H9 (cell line): ENCODE results near the gene ACKR3. TPM values are rescaled to one million over a fixed set of nuclear protein-coding genes. Genes with fewer than 3 reads are reported as not detected.

Experiments
- DNase-seq: peaks from one replicate; pipeline ENCODE4 v3.0.0-alpha.2; 2017
- H2AFZ ChIP-seq: one replicate; pipeline ENCODE4 v1.6.1; 2013; ENCODE audit warnings: mild to moderate bottlenecking, low read length, control low read depth, moderate library complexity
- H2AK5ac ChIP-seq: 2 replicates; pipeline ENCODE4 v1.6.1; 2013; ENCODE audit warnings: low read length, control low read depth, mixed read lengths; ENCODE audit not compliant: insufficient read length
- H2BK120ac ChIP-seq: one replicate; pipeline ENCODE4 v1.6.1; 2013; ENCODE audit warnings: low read depth, mild to moderate bottlenecking, low read length, control low read depth, inconsistent platforms; ENCODE audit not compliant: poor library complexity, severe bottlenecking
- H2BK12ac ChIP-seq: 2 replicates; pipeline ENCODE4 v1.6.1; 2013; ENCODE audit warnings: low read length, control low read depth, mixed read lengths, low read depth; ENCODE audit not compliant: insufficient read length
- H2BK15ac ChIP-seq: 2 replicates; pipeline ENCODE4 v1.6.1; 2013; ENCODE audit warnings: low read depth, low read length, control low read depth
- H2BK20ac ChIP-seq: one replicate; pipeline ENCODE4 v1.6.1; 2013; ENCODE audit warnings: low read depth, mild to moderate bottlenecking, low read length, control low read depth, inconsistent platforms; ENCODE audit not compliant: poor library complexity, severe bottlenecking
- H2BK5ac ChIP-seq: 2 replicates; pipeline ENCODE4 v1.6.1; 2013; ENCODE audit warnings: low read length, control low read depth, mixed read lengths; ENCODE audit not compliant: insufficient read length
- H3K14ac ChIP-seq: 2 replicates; pipeline ENCODE4 v1.6.1; 2013; ENCODE audit warnings: low read length, control low read depth; ENCODE audit not compliant: insufficient read depth
- H3K18ac ChIP-seq: 2 replicates; pipeline ENCODE4 v1.6.1; 2013; ENCODE audit warnings: low read depth, mild to moderate bottlenecking, mixed read lengths, low read length, control low read depth; ENCODE audit not compliant: insufficient read length
- H3K23ac ChIP-seq: 2 replicates; pipeline ENCODE4 v1.6.1; 2013; ENCODE audit warnings: low read length, control low read depth, mixed read lengths, low read depth; ENCODE audit not compliant: insufficient read length
- H3K23me2 ChIP-seq: 2 replicates; pipeline ENCODE4 v1.6.1; 2013; ENCODE audit warnings: low read depth, mild to moderate bottlenecking, mixed read lengths, low read length, control low read depth; ENCODE audit not compliant: insufficient read length, poor library complexity, severe bottlenecking
- H3K27ac ChIP-seq: 2 replicates; pipeline ENCODE4 v1.5.1; 2013; ENCODE audit warnings: low read length, control low read depth, mixed read lengths, low read depth; ENCODE audit not compliant: insufficient read length
- H3K27me3 ChIP-seq: 2 replicates; pipeline ENCODE4 v1.6.1; 2013; ENCODE audit warnings: low read length, control low read depth, inconsistent platforms; ENCODE audit not compliant: insufficient read depth
- H3K4ac ChIP-seq: 2 replicates; pipeline ENCODE4 v1.6.1; 2013; ENCODE audit warnings: low read depth, mild to moderate bottlenecking, control low read depth, inconsistent platforms, low read length, moderate library complexity
- H3K4me1 ChIP-seq: 2 replicates; pipeline ENCODE4 v1.6.1; 2013; ENCODE audit warnings: low read length, control low read depth, inconsistent platforms; ENCODE audit not compliant: insufficient read depth
- H3K4me2 ChIP-seq: 2 replicates; pipeline ENCODE4 v1.6.1; 2013; ENCODE audit warnings: low read length, control low read depth, mixed read lengths; ENCODE audit not compliant: insufficient read length, insufficient read depth
- H3K56ac ChIP-seq: 2 replicates; pipeline ENCODE4 v1.6.1; 2013; ENCODE audit warnings: low read depth, mild to moderate bottlenecking, mixed read lengths, low read length, control low read depth; ENCODE audit not compliant: insufficient read length
- H3K79me1 ChIP-seq: 2 replicates; pipeline ENCODE4 v1.6.1; 2013; ENCODE audit warnings: low read depth, mild to moderate bottlenecking, moderate library complexity, low read length, control low read depth, inconsistent platforms; ENCODE audit not compliant: insufficient read depth, poor library complexity, severe bottlenecking
- H3K79me2 ChIP-seq: 2 replicates; pipeline ENCODE4 v1.6.1; 2013; ENCODE audit warnings: low read length, control low read depth, inconsistent platforms; ENCODE audit not compliant: insufficient read depth
- H3K9ac ChIP-seq: 2 replicates; pipeline ENCODE4 v1.6.1; 2013; ENCODE audit warnings: low read length, control low read depth, mixed read lengths; ENCODE audit not compliant: insufficient read length; ENCODE audit errors: extremely low read depth
- H3K9me3 ChIP-seq: one replicate; pipeline ENCODE4 v1.6.1; 2013; ENCODE audit warnings: low read depth, low read length, inconsistent platforms; ENCODE audit not compliant: control insufficient read depth
- H3T11ph ChIP-seq: one replicate; pipeline ENCODE4 v1.6.1; 2013; ENCODE audit warnings: mild to moderate bottlenecking, low read length, control low read depth, inconsistent platforms
- H4K20me1 ChIP-seq: one replicate; pipeline ENCODE4 v1.6.1; 2013; ENCODE audit not compliant: control insufficient read depth, insufficient read length, insufficient read depth
- H4K5ac ChIP-seq: 2 replicates; pipeline ENCODE4 v1.6.1; 2013; ENCODE audit warnings: low read depth, mild to moderate bottlenecking, mixed read lengths, low read length, control low read depth; ENCODE audit not compliant: insufficient read length
- H4K8ac ChIP-seq: replicated peaks from 2 replicates; pipeline ENCODE4 v1.6.1; 2013; ENCODE audit warnings: low read length, control low read depth, mixed read lengths, low read depth; ENCODE audit not compliant: insufficient read length
- H4K91ac ChIP-seq: 2 replicates; pipeline ENCODE4 v1.6.1; 2013; ENCODE audit warnings: low read depth, mild to moderate bottlenecking, moderate library complexity, mixed read lengths, low read length, control low read depth; ENCODE audit not compliant: insufficient read length
- H3K27ac Mint-ChIP-seq, 3 experiments: 2 replicates in 2 of 3; 3 replicates in 1 of 3; pipeline ENCODE4 v1.8.0; 2020 to 2021; ENCODE audit warnings: mixed read lengths in 3 of 3, mild to moderate bottlenecking in 1 of 3, moderate library complexity in 1 of 3
- H3K27me3 Mint-ChIP-seq: 2 replicates; pipeline ENCODE4 v1.8.0; 2021; ENCODE audit warnings: low read depth, mild to moderate bottlenecking, moderate library complexity, mixed read lengths
- H3K36me3 Mint-ChIP-seq, 3 experiments: 2 replicates in 2 of 3; 3 replicates in 1 of 3; pipeline ENCODE4 v1.8.0; 2020 to 2021; ENCODE audit warnings: low read depth in 3 of 3, mixed read lengths in 3 of 3; ENCODE audit not compliant: insufficient read depth in 1 of 3
- H3K4me1 Mint-ChIP-seq, 2 experiments: 2 replicates each; pipeline ENCODE4 v1.8.0; 2020; ENCODE audit warnings: mixed read lengths in 2 of 2
- H3K4me3 Mint-ChIP-seq, 2 experiments: 2 replicates in 1 of 2; 3 replicates in 1 of 2; pipeline ENCODE4 v1.8.0; 2020 to 2021; ENCODE audit warnings: mild to moderate bottlenecking in 2 of 2, mixed read lengths in 2 of 2, moderate library complexity in 1 of 2
- H3K9me3 Mint-ChIP-seq, 2 experiments: 2 replicates in 1 of 2; 3 replicates in 1 of 2; pipeline ENCODE4 v1.8.0; 2020; ENCODE audit warnings: mild to moderate bottlenecking in 2 of 2, mixed read lengths in 2 of 2, moderate library complexity in 1 of 2
- WGBS: extraction: QIAGEN DNeasy Blood & Tissue Kit; methylation state at CpG from one replicate; pipeline ENCODE4 v1.1.7; 2013; ENCODE audit warnings: missing lambda C conversion rate, low lambda C conversion rate, mixed read lengths; ENCODE audit not compliant: insufficient read length; ENCODE audit errors: extremely low coverage; 5-methylcytosine and 5-hydroxymethylcytosine counted together
- total RNA-seq: library from RNA; stranded (reverse); gene quantifications from 2 replicates; pipeline ENCODE4 v1.2.1, GENCODE V29; 2021
- TF ChIP-seq, protein P1 (sequence below): fragments of 200-600 bp; sonication (generic); conservative IDR thresholded peaks from 3 replicates; pipeline ENCODE4 v1.8.0; 2021; ENCODE audit warnings: antibody characterized with exemption, mild to moderate bottlenecking

ACKR3 gene
- total RNA-seq, 1 experiment from 2014 or later, result 0.44 TPM

DNA sequence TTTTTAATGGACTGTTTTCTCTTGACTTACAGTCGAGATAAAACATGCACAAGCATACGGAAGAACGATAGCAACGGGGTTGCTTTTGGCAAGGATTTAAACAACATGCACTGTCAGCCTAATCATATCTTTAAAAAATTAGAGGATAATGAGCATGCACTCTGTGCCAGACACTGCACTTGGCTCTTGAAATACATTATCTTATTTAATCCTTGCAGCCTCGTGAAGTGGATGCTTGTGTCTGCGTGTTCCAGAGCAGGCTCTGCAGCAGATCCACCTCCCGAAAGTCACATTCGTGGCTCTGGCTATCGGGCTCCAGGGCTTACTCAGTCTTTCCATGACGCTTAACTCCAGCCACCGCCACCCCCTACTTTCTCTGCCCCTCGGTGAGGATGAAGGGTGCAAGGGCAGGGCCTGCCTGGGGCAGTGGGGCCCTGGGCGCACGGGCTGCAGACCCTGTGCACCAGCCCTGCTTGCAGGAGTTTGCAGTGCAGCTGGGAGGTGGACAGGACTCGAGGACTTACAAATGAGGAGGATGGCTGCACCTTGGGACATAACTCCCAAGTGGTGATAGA, 61.7 kb downstream of the ACKR3 start:
- Histone ChIP-seq H2BK20ac (no peak overlapping the region), H4K20me1 (no peaks in the 10 kb centered on the region), H4K91ac (no peak overlapping the region), H2BK120ac (no peak overlapping the region), H2AK5ac (no peak overlapping the region), H3K14ac (no peak overlapping the region; the same call in 1 of the 2 replicates), H2BK12ac (no peak overlapping the region), H3K56ac (no peak overlapping the region), H3K18ac (no peak overlapping the region), H3T11ph (no peak overlapping the region), H3K23ac (no peak overlapping the region), H3K79me1 (no peaks in the 10 kb centered on the region), H3K9me3 (no peaks in the 10 kb centered on the region), H3K4me2 (no peak overlapping the region), H3K79me2 (no peaks in the 10 kb centered on the region), H2AFZ (no peak overlapping the region), H3K27me3 (no peaks in the 10 kb centered on the region), H3K4ac (no peak overlapping the region), H3K27ac (no peak overlapping the region), H3K9ac (no peak overlapping the region), H2BK5ac (no peak overlapping the region), H4K5ac (no peak overlapping the region), H2BK15ac (no peak overlapping the region), H3K23me2 (no peaks in the 10 kb centered on the region), H3K4me1 (no peaks in the 10 kb centered on the region), H4K8ac (no peak overlapping the region)
- H3K4me1 Mint-ChIP-seq, result no peaks in the 10 kb centered on the region
- TF ChIP-seq, protein P1, sequence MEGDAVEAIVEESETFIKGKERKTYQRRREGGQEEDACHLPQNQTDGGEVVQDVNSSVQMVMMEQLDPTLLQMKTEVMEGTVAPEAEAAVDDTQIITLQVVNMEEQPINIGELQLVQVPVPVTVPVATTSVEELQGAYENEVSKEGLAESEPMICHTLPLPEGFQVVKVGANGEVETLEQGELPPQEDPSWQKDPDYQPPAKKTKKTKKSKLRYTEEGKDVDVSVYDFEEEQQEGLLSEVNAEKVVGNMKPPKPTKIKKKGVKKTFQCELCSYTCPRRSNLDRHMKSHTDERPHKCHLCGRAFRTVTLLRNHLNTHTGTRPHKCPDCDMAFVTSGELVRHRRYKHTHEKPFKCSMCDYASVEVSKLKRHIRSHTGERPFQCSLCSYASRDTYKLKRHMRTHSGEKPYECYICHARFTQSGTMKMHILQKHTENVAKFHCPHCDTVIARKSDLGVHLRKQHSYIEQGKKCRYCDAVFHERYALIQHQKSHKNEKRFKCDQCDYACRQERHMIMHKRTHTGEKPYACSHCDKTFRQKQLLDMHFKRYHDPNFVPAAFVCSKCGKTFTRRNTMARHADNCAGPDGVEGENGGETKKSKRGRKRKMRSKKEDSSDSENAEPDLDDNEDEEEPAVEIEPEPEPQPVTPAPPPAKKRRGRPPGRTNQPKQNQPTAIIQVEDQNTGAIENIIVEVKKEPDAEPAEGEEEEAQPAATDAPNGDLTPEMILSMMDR, result no peak
- DNase-seq, result no peak
- peaks cover 0 to 3% of the 10 kb centered on the region in 2 experiments; a peak in 1 of 5 replicates for H3K9me3 Mint-ChIP-seq
- no peak overlapping the region for H3K27ac Mint-ChIP-seq
- peaks cover 8% of the 10 kb centered on the region for H3K27me3 Mint-ChIP-seq
- H3K36me3 Mint-ChIP-seq, result no peaks in the 10 kb centered on the region; a peak in 1 of 7 replicates
- no CpG with 5 or more reads among the region's 15 CpGs for WGBS
- H3K4me3 Mint-ChIP-seq, result no peak overlapping the region; a peak in 1 of 5 replicates
